K562 (cell line): Measurements from ENCODE around the gene SIGLEC5. TPM values are rescaled to one million over a fixed set of nuclear protein-coding genes. Genes with fewer than 3 reads are reported as not detected.

Experiments
- ATAC-seq: fragments of 200-7000 bp; cut with Tn5 transposase; 3 replicates; pipeline ENCODE4 v1.9.1; 2020; ENCODE audit warnings: moderate library complexity
- BruUV-seq: library from RNA; stranded (reverse); fragments of 400-500 nt; replicated peaks from 2 replicates; lab custom pipeline; 2021; lab: Mats Ljungman, UMichigan
- CTCF ChIA-PET: fragments of 300-600 bp; formaldehyde crosslinking; extraction: SDS; loops from one replicate; lab custom pipeline; 2021; ENCODE audit warnings: low intra/inter-chr PET ratio; lab: Yijun Ruan, JAX
- POLR2A ChIA-PET: fragments of 300-600, 350-650 bp; sonication (Branson Sonifier 250); formaldehyde crosslinking; extraction: SDS; loops from one replicate; lab custom pipeline; 2021; ENCODE audit warnings: antibody characterized with exemption, inconsistent platforms; lab: Yijun Ruan, JAX
- DNase-seq, 4 experiments: peaks; one replicate each; pipeline versions ENCODE4 v3.0.0 to v3.0.0-alpha.2; 2011 to 2018; ENCODE audit warnings: low spot score in 3 of 4, mixed read lengths in 3 of 4; ENCODE audit errors: extremely low read depth in 1 of 4
- FAIRE-seq: peaks from 2 replicates; lab custom pipeline; 2011; peaks lifted over from hg19 to GRCh38; lab: Jason Lieb, UNC
- H2AFZ ChIP-seq: 2 replicates; pipeline ENCODE4 v1.6.0; 2011; ENCODE audit warnings: low read depth, low read length, control low read depth, inconsistent platforms
- H3K27ac ChIP-seq: fragments of 200-600 bp; 3 replicates; pipeline ENCODE4 v1.8.0; 2011; ENCODE audit warnings: low read depth, mild to moderate bottlenecking, control low read depth, inconsistent platforms, low read length, moderate library complexity, mixed read lengths; ENCODE audit errors: extremely low read depth
- H3K27me3 ChIP-seq, 2 experiments: fragments of 300-600 bp in 1 of 2; 2 replicates in 1 of 2; 3 replicates in 1 of 2; pipeline versions ENCODE4 v1.6.0 to v1.8.0; 2011; ENCODE audit warnings: inconsistent platforms in 2 of 2, low read length in 2 of 2, mild to moderate bottlenecking in 1 of 2, mixed read lengths in 1 of 2, moderate library complexity in 1 of 2; ENCODE audit not compliant: control insufficient read depth in 2 of 2, insufficient read depth in 2 of 2
- H3K36me3 ChIP-seq: fragments of 300-600 bp; 3 replicates; pipeline ENCODE4 v1.8.0; 2011; ENCODE audit warnings: mild to moderate bottlenecking, low read length, inconsistent platforms; ENCODE audit not compliant: control insufficient read depth, insufficient read depth
- H3K4me1 ChIP-seq, 2 experiments: fragments of 200-600 bp in 1 of 2; replicated peaks in 1 of 2; 2 replicates in 1 of 2; 3 replicates in 1 of 2; pipeline versions ENCODE4 v1.5.1 to v1.8.0; 2011; ENCODE audit warnings: inconsistent platforms in 2 of 2, low read length in 2 of 2, mild to moderate bottlenecking in 1 of 2, mixed read lengths in 1 of 2, moderate library complexity in 1 of 2; ENCODE audit not compliant: control insufficient read depth in 2 of 2, insufficient read depth in 2 of 2
- H3K4me2 ChIP-seq: 2 replicates; pipeline ENCODE4 v1.6.1; 2011; ENCODE audit warnings: low read length, control low read depth, inconsistent platforms, mixed read lengths; ENCODE audit not compliant: insufficient read depth
- H3K4me3 ChIP-seq: fragments of 200-600 bp; sonication (generic), shearing (Covaris generic); 2 replicates; pipeline ENCODE4 v1.5.1; 2016; ENCODE audit warnings: control low read depth, inconsistent platforms
- H3K79me2 ChIP-seq: fragments of 200-600 bp; 3 replicates; pipeline ENCODE4 v1.8.0; 2011; ENCODE audit warnings: low read length, inconsistent platforms; ENCODE audit not compliant: control insufficient read depth, insufficient read depth
- H3K9ac ChIP-seq, 2 experiments: 2 replicates each; pipeline versions ENCODE4 v1.6.0 to v1.6.1; 2011; ENCODE audit warnings: low read depth in 2 of 2, low read length in 2 of 2, control low read depth in 1 of 2, inconsistent platforms in 1 of 2, mild to moderate bottlenecking in 1 of 2, mixed read lengths in 1 of 2; ENCODE audit not compliant: insufficient read depth in 1 of 2
- H3K9me1 ChIP-seq: one replicate; pipeline ENCODE4 v1.6.0; 2011; ENCODE audit warnings: inconsistent platforms, mild to moderate bottlenecking, low read length, moderate library complexity; ENCODE audit not compliant: control insufficient read depth, insufficient read depth
- H3K9me3 ChIP-seq: replicated peaks from 2 replicates; pipeline ENCODE4 v1.5.1; 2011; ENCODE audit warnings: low read depth, low read length, inconsistent platforms; ENCODE audit not compliant: control insufficient read depth, insufficient read depth
- H4K20me1 ChIP-seq: replicated peaks from 2 replicates; pipeline ENCODE4 v1.6.1; 2011; ENCODE audit warnings: low read length, inconsistent platforms, mixed read lengths; ENCODE audit not compliant: control insufficient read depth, insufficient read depth
- BACH1 ChIP-seq: fragments of 200-800 bp; sonication (Bioruptor generic); IDR thresholded peaks from 2 replicates; pipeline ENCODE4 v1.6.1; 2016; ENCODE audit warnings: missing genetic modification characterization, missing compliant biosample characterization
- FOXK1 ChIP-seq: sonication (generic); formaldehyde crosslinking; IDR thresholded peaks from 2 replicates; pipeline ENCODE4 v1.8.0; 2022; ENCODE audit warnings: missing genetic modification reagents, mild to moderate bottlenecking, borderline replicate concordance
- LEF1 ChIP-seq: fragments of 450-650 bp; IDR thresholded peaks from 2 replicates; pipeline ENCODE4 v1.6.1; 2016; ENCODE audit warnings: mild to moderate bottlenecking
- NCOA4 ChIP-seq: fragments of 450-650 bp; IDR thresholded peaks from 2 replicates; pipeline ENCODE4 v1.6.1; 2018; ENCODE audit warnings: mild to moderate bottlenecking; ENCODE audit not compliant: partially characterized antibody
- PKNOX1 ChIP-seq: fragments of 450-650 bp; IDR thresholded peaks from 2 replicates; pipeline ENCODE4 v1.6.1; 2016
- RAD21 ChIP-seq, 2 experiments: fragments of 250-450 bp in 1 of 2; fragments of 450-650 bp in 1 of 2; sonication (Bioruptor Pico) in 1 of 2; formaldehyde crosslinking in 1 of 2; IDR thresholded peaks in 1 of 2; conservative IDR thresholded peaks in 1 of 2; 2 replicates each; pipeline versions ENCODE4 v1.4.0 to v1.8.0; 2020 to 2022; ENCODE audit warnings: mild to moderate bottlenecking in 2 of 2, moderate library complexity in 1 of 2
- SIRT6 ChIP-seq: IDR thresholded peaks from one replicate; pipeline ENCODE4 v1.6.1; 2012; ENCODE audit warnings: low read depth, mild to moderate bottlenecking, control low read depth, inconsistent platforms, low read length, moderate library complexity
- SPI1 ChIP-seq: IDR thresholded peaks from 2 replicates; pipeline ENCODE4 v1.6.1; 2011; ENCODE audit warnings: low read depth, low read length, control low read depth, borderline replicate concordance
- TGIF2 ChIP-seq: sonication (generic); formaldehyde crosslinking; IDR thresholded peaks from 2 replicates; pipeline ENCODE4 v1.8.1; 2022; ENCODE audit warnings: mild to moderate bottlenecking, missing genetic modification reagents, moderate library complexity
- USF1 ChIP-seq: sonication (generic); formaldehyde crosslinking; IDR thresholded peaks from 2 replicates; pipeline ENCODE4 v1.9.0; 2022; ENCODE audit warnings: mild to moderate bottlenecking, missing genetic modification reagents
- USF2 ChIP-seq: sonication (generic); formaldehyde crosslinking; IDR thresholded peaks from 2 replicates; pipeline ENCODE4 v1.5.0; 2020; ENCODE audit warnings: missing genetic modification reagents
- ZNF766 ChIP-seq: fragments of 200-800 bp; sonication (Bioruptor generic); conservative IDR thresholded peaks from 2 replicates; pipeline ENCODE4 v1.6.1; 2016; ENCODE audit warnings: missing genetic modification characterization, missing compliant biosample characterization
- WGBS: fragments of 100-300 bp; shearing (Covaris generic); methylation state at CpG from one replicate; pipeline ENCODE4 v1.1.6; 2016; ENCODE audit warnings: low coverage, mixed read lengths; ENCODE audit not compliant: insufficient coverage; ENCODE audit errors: missing lambda C conversion rate; 5-methylcytosine and 5-hydroxymethylcytosine counted together
- in situ Hi-C: fragments of 300-500 bp; cut with MboI; formaldehyde crosslinking; loops from 4 replicates; pipeline ENCODE4 v1.15.0; 2018; ENCODE audit warnings: inconsistent platforms, mixed read lengths
- intact Hi-C: fragments of 100-400 bp; cut with micrococcal nuclease; formaldehyde crosslinking; loops from 2 replicates; pipeline ENCODE4 v1.14.2; 2022
- polyA plus RNA-seq, 8 experiments: library from polyadenylated mRNA; depleted of rRNA in 4 of 8; stranded (reverse) in 5 of 8; unstranded in 3 of 8; fragments of >200 nt; fragmentation: Nextera tagmentation in 2 of 8; fragmentation: Illumina TruSeq in 1 of 8; extraction: Ambion mirVana in 2 of 8; extraction: Trizol in 1 of 8; gene quantifications; 2 replicates each; pipeline versions ENCODE4 v1.2.1 to v1.2.3, GENCODE V29; 2011 to 2014; ENCODE audit warnings: inconsistent platforms in 1 of 8, missing spikeins in 1 of 8
- total RNA-seq, 7 experiments: library from RNA; depleted of rRNA in 6 of 7; stranded (reverse); fragments of >200 nt in 6 of 7; fragmentation: Illumina TruSeq in 2 of 7; extraction: Trizol in 2 of 7; gene quantifications; 2 replicates each; pipeline versions ENCODE4 v1.2.1 to v1.2.3, GENCODE V29; 2011 to 2021; ENCODE audit warnings: low replicate concordance in 1 of 7
- TF ChIP-seq, protein P1 (sequence below), 2 experiments: fragments of 200-800 bp in 1 of 2; sonication (Bioruptor generic) in 1 of 2; sonication (generic) in 1 of 2; formaldehyde crosslinking in 1 of 2; IDR thresholded peaks in 1 of 2; conservative IDR thresholded peaks in 1 of 2; 2 replicates each; pipeline versions ENCODE4 v1.5.0 to v1.6.1; 2016 to 2020; ENCODE audit warnings: missing compliant biosample characterization in 1 of 2, missing genetic modification characterization in 1 of 2, missing genetic modification reagents in 1 of 2

Gene SIGLEC5
- total and polyA plus RNA-seq, 9 of the 15 experiments (the other 6 are each of a cell fraction or from before 2014, with no cell fraction given): 0.14 TPM; not detected in 8

- no peak for TF ChIP-seq USF1 (CRISPR knock-in tag)
- TF ChIP-seq NCOA4: no peak
- no peak for TF ChIP-seq LEF1
- 0 out of 2 replicates have a peak, but pooled peaks have one; percentile 34 for TF ChIP-seq ZNF766 (CRISPR knock-in tag)
- TF ChIP-seq, protein P1, sequence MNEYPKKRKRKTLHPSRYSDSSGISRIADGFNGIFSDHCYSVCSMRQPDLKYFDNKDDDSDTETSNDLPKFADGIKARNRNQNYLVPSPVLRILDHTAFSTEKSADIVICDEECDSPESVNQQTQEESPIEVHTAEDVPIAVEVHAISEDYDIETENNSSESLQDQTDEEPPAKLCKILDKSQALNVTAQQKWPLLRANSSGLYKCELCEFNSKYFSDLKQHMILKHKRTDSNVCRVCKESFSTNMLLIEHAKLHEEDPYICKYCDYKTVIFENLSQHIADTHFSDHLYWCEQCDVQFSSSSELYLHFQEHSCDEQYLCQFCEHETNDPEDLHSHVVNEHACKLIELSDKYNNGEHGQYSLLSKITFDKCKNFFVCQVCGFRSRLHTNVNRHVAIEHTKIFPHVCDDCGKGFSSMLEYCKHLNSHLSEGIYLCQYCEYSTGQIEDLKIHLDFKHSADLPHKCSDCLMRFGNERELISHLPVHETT (CRISPR knock-in tag; conservative IDR thresholded peaks at IDR 0.05 in 1 of 2, IDR thresholded peaks at IDR 0.05 in 1 of 2): 0 out of 4 replicates have a peak, but pooled peaks of 1 of the 2 experiments have one; percentile 55
- 0 out of 2 replicates have a peak, but pooled peaks have one; percentile 24 for TF ChIP-seq BACH1 (tag)
These were observed 64.6 kb downstream of the SIGLEC5 start (continued) for GRCh38 chr19:51565583-51565982.

GRCh38 chr19:51564791-51565190 lies 65.4 kb downstream of the SIGLEC5 start:
- Histone ChIP-seq H3K4me1 (peaks cover 14 to 51% of the 10 kb centered on the region in 2 experiments; a peak in 4 of 5 replicates), H3K27ac (peak overlapping the region; percentile 19; the same call in 1 of the 3 replicates), H3K79me2 (no peaks in the 10 kb centered on the region; the same call in 2 of the 3 replicates), H3K36me3 (no peaks in the 10 kb centered on the region), H2AFZ (peak overlapping the region; percentile 60), H3K9me1 (no peaks in the 10 kb centered on the region), H3K27me3 (no peaks in the 10 kb centered on the region), H3K4me3 (no peak overlapping the region), H4K20me1 (no peaks in the 10 kb centered on the region), H3K4me2 (no peak overlapping the region), H3K9me3 (no peaks in the 10 kb centered on the region), H3K9ac (peak overlapping the region in 1 of 2 experiments; percentile 65; a peak in 2 of 4 replicates)
- ChIA-PET POLR2A (interaction anchor here (1.1 to 2.6 kb wide), 3 partner anchors 13 to 16 kb away, joined by 4 to 11 read pairs (median 9); no protein-coding TSS in a partner anchor), CTCF (no interaction called here)
- BruUV-seq: no TSS peak
- peak; percentile 83 for ATAC-seq
- peak; percentile 26 for FAIRE-seq
- in situ Hi-C loops (loop anchor here (10.0 kb wide), 1 partner anchor 90 kb away; the partner anchor contains the start of gene CEACAM18), intact Hi-C loops (loop anchor here (5.0 kb wide), 1 partner anchor 92 kb away; no protein-coding TSS in a partner anchor)
- peak; percentile 27 to 57 (median 47) for DNase-seq
- 58% methylated on average over 6 of the region's 6 CpGs for WGBS
- TF ChIP-seq LEF1: no peak
- no peak for TF ChIP-seq FOXK1 (CRISPR knock-in tag)
- TF ChIP-seq TGIF2 (CRISPR knock-in tag): no peak
- TF ChIP-seq SPI1: peak; percentile 81; the same call in 1 of the 2 replicates
- no peak for TF ChIP-seq PKNOX1
- no peak for TF ChIP-seq USF2 (CRISPR knock-in tag)
- TF ChIP-seq SIRT6: no peak
- TF ChIP-seq RAD21 (CRISPR knock-in tag; conservative IDR thresholded peaks at IDR 0.05 in 1 of 2, IDR thresholded peaks at IDR 0.05 in 1 of 2): peak; percentile 7 to 49; a peak in 2 of 4 replicates
